ENCODE results near the gene PAX8. TPM values are rescaled to one million over a fixed set of nuclear protein-coding genes. Genes with fewer than 3 reads are reported as not detected.
A peak's percentile ranks its signal among the peaks of the same experiment; 100 is the strongest.

Gene PAX8
- total RNA-seq, 1 donor from 2014 or later = 2.9 TPM

DNA sequence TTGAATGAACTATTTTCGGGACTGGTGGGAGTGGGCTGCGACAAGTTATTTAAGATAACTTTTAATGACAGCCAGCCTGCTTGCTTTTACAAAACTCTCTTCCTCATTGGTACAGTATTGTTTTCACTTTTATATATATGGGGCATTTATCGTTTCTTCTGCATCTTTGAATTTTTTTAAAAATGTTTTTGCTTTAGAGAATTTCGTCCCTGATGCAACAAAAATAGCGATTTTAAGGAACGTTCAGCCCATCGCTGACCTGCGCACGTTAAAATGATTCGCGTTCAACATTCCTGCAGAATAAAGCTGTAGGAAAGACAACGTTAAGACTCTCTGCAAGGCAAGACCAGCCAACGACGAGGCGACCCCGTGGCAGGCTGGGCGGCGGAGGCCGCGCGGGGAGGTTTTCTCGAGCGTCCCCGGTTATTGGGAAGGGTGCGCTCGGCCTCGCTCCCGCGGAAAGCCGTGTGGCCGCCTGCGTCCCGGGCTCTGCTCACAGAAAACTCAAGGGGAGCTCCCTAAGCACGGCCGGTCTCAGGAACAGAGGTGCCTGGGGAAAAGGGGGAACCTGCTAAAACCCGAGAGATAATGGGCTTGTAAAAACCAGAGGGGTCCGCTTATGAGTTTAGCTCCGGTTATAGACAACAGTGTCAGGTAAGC, 3.0 kb downstream of the PAX8 start:
- peaks cover 100% of the 10 kb centered on the region for H3K27me3 ChIP-seq
- no peak overlapping the region for H2AFZ ChIP-seq (replicated peaks)
- H3K27ac ChIP-seq = no peak overlapping the region
- no peaks in the 10 kb centered on the region for H3K36me3 ChIP-seq
- peaks cover 44% of the 10 kb centered on the region for H4K20me1 ChIP-seq (ENCODE audit: low read depth)
- peaks cover 70% of the 10 kb centered on the region for H3K27me3 Mint-ChIP-seq (ENCODE audit: insufficient read depth, low read depth)
- peaks cover 37% of the 10 kb centered on the region for H3K4me1 ChIP-seq
- H3K4me1 Mint-ChIP-seq = peaks cover 64% of the 10 kb centered on the region
- H3K36me3 Mint-ChIP-seq = no peaks in the 10 kb centered on the region
- H3K9ac ChIP-seq = no peak overlapping the region
- peaks cover 14% of the 10 kb centered on the region for H3F3A ChIP-seq (ENCODE audit: low read depth)
- H3K79me2 ChIP-seq (ENCODE audit: low read depth) = no peaks in the 10 kb centered on the region
- H3K4me2 ChIP-seq = peak overlapping the region; percentile 55
- H3K4me3 Mint-ChIP-seq = peak overlapping the region; percentile 91
- peak; percentile 98 for TF ChIP-seq EZH2 (IDR thresholded peaks at IDR 0.05)
- TF ChIP-seq, protein P1, sequence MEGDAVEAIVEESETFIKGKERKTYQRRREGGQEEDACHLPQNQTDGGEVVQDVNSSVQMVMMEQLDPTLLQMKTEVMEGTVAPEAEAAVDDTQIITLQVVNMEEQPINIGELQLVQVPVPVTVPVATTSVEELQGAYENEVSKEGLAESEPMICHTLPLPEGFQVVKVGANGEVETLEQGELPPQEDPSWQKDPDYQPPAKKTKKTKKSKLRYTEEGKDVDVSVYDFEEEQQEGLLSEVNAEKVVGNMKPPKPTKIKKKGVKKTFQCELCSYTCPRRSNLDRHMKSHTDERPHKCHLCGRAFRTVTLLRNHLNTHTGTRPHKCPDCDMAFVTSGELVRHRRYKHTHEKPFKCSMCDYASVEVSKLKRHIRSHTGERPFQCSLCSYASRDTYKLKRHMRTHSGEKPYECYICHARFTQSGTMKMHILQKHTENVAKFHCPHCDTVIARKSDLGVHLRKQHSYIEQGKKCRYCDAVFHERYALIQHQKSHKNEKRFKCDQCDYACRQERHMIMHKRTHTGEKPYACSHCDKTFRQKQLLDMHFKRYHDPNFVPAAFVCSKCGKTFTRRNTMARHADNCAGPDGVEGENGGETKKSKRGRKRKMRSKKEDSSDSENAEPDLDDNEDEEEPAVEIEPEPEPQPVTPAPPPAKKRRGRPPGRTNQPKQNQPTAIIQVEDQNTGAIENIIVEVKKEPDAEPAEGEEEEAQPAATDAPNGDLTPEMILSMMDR (IDR thresholded peaks at IDR 0.05) = no peak
- peak; percentile 94 for TF ChIP-seq EZH2phosphoT487 (IDR thresholded peaks at IDR 0.05)
- no peak overlapping the region for H3K27ac Mint-ChIP-seq
- no peaks in the 10 kb centered on the region for H3K9me3 ChIP-seq (ENCODE audit: low read depth)
- no peak overlapping the region for H3K4me3 ChIP-seq
- H3K9me3 Mint-ChIP-seq = no peaks in the 10 kb centered on the region
- peak; percentile 52 for DNase-seq (ENCODE audit: low spot score)

DNA sequence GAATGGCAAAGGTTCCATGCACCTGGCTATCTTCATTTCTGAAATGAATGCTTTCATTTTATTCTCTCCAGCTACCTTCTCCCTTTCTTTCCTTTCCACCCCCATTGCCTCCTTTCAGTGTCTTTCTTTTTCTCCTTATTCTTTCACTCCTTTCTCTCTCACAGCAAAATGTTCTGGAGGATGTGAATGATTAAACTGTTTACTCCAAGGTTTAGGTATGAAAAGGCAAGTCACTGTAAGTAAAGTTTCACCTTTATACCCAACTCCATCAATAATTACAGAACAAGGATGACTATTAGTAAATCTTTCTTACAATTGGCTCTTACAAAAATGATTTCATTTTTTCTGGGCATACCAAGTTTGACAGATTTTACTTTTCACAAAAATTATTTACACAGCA, 4.3 kb downstream of the PAX8 start:
- peaks cover 37% of the 10 kb centered on the region for H3K4me1 ChIP-seq
- peaks cover 100% of the 10 kb centered on the region for H3K27me3 ChIP-seq
- peaks cover 44% of the 10 kb centered on the region for H4K20me1 ChIP-seq (ENCODE audit: low read depth)
- H3K4me2 ChIP-seq = no peak overlapping the region
- peaks cover 70% of the 10 kb centered on the region for H3K27me3 Mint-ChIP-seq (ENCODE audit: insufficient read depth, low read depth)
- H3K4me3 Mint-ChIP-seq = no peak overlapping the region
- H3K27ac ChIP-seq = no peak overlapping the region
- H3K4me1 Mint-ChIP-seq = peaks cover 61% of the 10 kb centered on the region
- H3K4me3 ChIP-seq = no peak overlapping the region
- H3K9me3 ChIP-seq (ENCODE audit: low read depth) = no peaks in the 10 kb centered on the region
- H3K36me3 ChIP-seq = no peaks in the 10 kb centered on the region
- no peaks in the 10 kb centered on the region for H3K36me3 Mint-ChIP-seq
- no peak for DNase-seq (ENCODE audit: low spot score)
- no peak overlapping the region for H2AFZ ChIP-seq (replicated peaks)
- peaks cover 14% of the 10 kb centered on the region for H3F3A ChIP-seq (ENCODE audit: low read depth)
- no peaks in the 10 kb centered on the region for H3K9me3 Mint-ChIP-seq
- no peaks in the 10 kb centered on the region for H3K79me2 ChIP-seq (ENCODE audit: low read depth)
- no peak overlapping the region for H3K9ac ChIP-seq
- TF ChIP-seq EZH2 (IDR thresholded peaks at IDR 0.05) (no peak), EZH2phosphoT487 (IDR thresholded peaks at IDR 0.05) (no peak)
- TF ChIP-seq, protein P1 (IDR thresholded peaks at IDR 0.05) = no peak
- H3K27ac Mint-ChIP-seq = no peak overlapping the region

DNA sequence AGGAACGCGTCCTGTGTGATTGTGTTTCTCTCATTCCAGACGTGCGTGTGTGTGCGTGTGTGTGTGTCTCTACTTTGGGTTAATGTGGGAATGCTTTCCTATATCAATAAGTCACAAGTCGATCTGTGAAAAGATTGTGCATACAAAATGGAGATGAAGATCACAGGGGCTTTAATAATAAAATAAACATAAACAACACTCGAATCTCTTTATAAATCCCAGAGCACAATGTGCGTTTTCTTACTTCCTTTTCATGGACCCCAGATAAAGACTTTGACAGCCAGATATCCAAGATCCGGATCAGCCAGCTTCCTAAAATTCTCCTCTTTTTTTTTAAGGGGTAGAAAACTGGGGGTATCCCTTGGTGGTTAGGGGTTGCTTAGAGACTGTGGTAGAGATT, 4.7 kb downstream of the PAX8 start:
- H3K4me3 Mint-ChIP-seq = no peak overlapping the region
- H3F3A ChIP-seq (ENCODE audit: low read depth) = peaks cover 14% of the 10 kb centered on the region
- TF ChIP-seq EZH2phosphoT487 (IDR thresholded peaks at IDR 0.05) (no peak), EZH2 (IDR thresholded peaks at IDR 0.05) (no peak)

DNA sequence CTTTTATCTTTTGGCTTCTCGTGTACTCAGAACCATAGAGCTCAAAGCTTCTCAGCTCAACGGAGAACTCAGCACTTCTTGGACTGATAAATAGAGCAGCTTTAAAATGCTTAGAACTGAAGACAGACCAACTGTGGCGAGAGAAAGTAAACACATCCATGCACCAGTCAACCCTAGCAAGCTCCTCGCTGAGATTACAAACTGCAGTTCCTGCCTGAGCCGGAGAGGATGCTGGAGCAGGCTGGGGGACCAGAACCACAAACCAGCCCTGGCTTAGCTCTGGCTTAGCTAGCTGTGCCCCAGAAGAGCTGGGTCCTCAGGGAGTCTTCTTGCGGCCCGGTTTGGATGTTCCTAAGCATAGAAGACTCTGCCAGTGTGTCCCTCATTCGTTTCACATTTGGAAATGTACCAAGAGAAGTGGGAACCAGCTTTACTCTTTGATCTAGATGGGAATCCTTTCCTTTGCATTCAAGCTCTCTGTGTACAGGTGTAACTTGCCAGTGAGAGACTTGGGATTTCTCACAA, 5.6 kb downstream of the PAX8 start:
- Histone ChIP-seq H3F3A (ENCODE audit: low read depth) (peaks cover 14% of the 10 kb centered on the region), H3K9ac (no peak overlapping the region), H4K20me1 (ENCODE audit: low read depth) (peaks cover 37% of the 10 kb centered on the region), H3K27me3 (peaks cover 99% of the 10 kb centered on the region), H3K79me2 (ENCODE audit: low read depth) (no peaks in the 10 kb centered on the region), H3K4me2 (peak overlapping the region; percentile 44), H2AFZ (replicated peaks) (no peak overlapping the region), H3K4me1 (peaks cover 34% of the 10 kb centered on the region), H3K36me3 (no peaks in the 10 kb centered on the region), H3K4me3 (no peak overlapping the region), H3K27ac (no peak overlapping the region), H3K9me3 (ENCODE audit: low read depth) (no peaks in the 10 kb centered on the region)
- Mint-ChIP-seq H3K27ac (no peak overlapping the region), H3K4me3 (peak overlapping the region; percentile 18), H3K36me3 (no peaks in the 10 kb centered on the region), H3K9me3 (no peaks in the 10 kb centered on the region), H3K4me1 (peaks cover 55% of the 10 kb centered on the region), H3K27me3 (ENCODE audit: insufficient read depth, low read depth) (peaks cover 63% of the 10 kb centered on the region)
- no peak for TF ChIP-seq EZH2phosphoT487 (IDR thresholded peaks at IDR 0.05)
- TF ChIP-seq, protein P1 (IDR thresholded peaks at IDR 0.05) = peak; percentile 39
- peak; percentile 82 for DNase-seq (ENCODE audit: low spot score)

More for the DNA sequence above, 4.7 kb downstream of the PAX8 start:
- Histone ChIP-seq H4K20me1 (ENCODE audit: low read depth) (peaks cover 44% of the 10 kb centered on the region), H3K36me3 (no peaks in the 10 kb centered on the region), H3K4me3 (no peak overlapping the region), H3K79me2 (ENCODE audit: low read depth) (no peaks in the 10 kb centered on the region), H3K4me1 (peaks cover 37% of the 10 kb centered on the region), H3K27ac (no peak overlapping the region), H3K27me3 (peaks cover 100% of the 10 kb centered on the region), H3K9ac (no peak overlapping the region), H3K9me3 (ENCODE audit: low read depth) (no peaks in the 10 kb centered on the region), H3K4me2 (no peak overlapping the region), H2AFZ (replicated peaks) (no peak overlapping the region)
- Mint-ChIP-seq H3K4me1 (peaks cover 58% of the 10 kb centered on the region), H3K27me3 (ENCODE audit: insufficient read depth, low read depth) (peaks cover 70% of the 10 kb centered on the region), H3K36me3 (no peaks in the 10 kb centered on the region), H3K27ac (no peak overlapping the region), H3K9me3 (no peaks in the 10 kb centered on the region)
- DNase-seq (ENCODE audit: low spot score) = no peak
